NCI-H2029 (cell line): ENCODE results near the gene TAS2R1.

Source experiments
- DNase-seq: peaks from one replicate; lab custom pipeline; 2025; lab: John Stamatoyannopoulos, UW

TAS2R1 gene

GRCh38 chr5:9630251-9630650, at the start of gene TAS2R1:
TSS of gene TAS2R1 (minus strand) at chr5:9630351. CDS start at chr5:9630032, 319 bp downstream.
- DNase-seq = no peak

- DNase-seq = no peak
Measured at GRCh38 chr5:9670371-9670770, 40.2 kb upstream of the TAS2R1 start.

- DNase-seq = no peak
Measured at GRCh38 chr5:9667906-9668305, 37.8 kb upstream of the TAS2R1 start.

GRCh38 chr5:9663891-9664290, 33.7 kb upstream of the TAS2R1 start:
- no peak for DNase-seq

- DNase-seq = no peak
Measured at GRCh38 chr5:9661316-9662015, 31.3 kb upstream of the TAS2R1 start.

- no peak for DNase-seq
Measured at GRCh38 chr5:9658706-9659105, 28.6 kb upstream of the TAS2R1 start.

- DNase-seq = no peak
Measured at GRCh38 chr5:9657819-9658218, 27.7 kb upstream of the TAS2R1 start.

GRCh38 chr5:9655641-9656040, 25.5 kb upstream of the TAS2R1 start:
- no peak for DNase-seq

GRCh38 chr5:9654886-9655285, 24.7 kb upstream of the TAS2R1 start:
- no peak for DNase-seq

- no peak for DNase-seq
Measured at GRCh38 chr5:9653811-9654210, 23.7 kb upstream of the TAS2R1 start.

GRCh38 chr5:9653061-9653460, 22.9 kb upstream of the TAS2R1 start:
- DNase-seq = no peak

- DNase-seq = no peak
Measured at GRCh38 chr5:9652295-9652694, 22.1 kb upstream of the TAS2R1 start.

GRCh38 chr5:9646843-9647242, 16.7 kb upstream of the TAS2R1 start:
- no peak for DNase-seq

- no peak for DNase-seq
Measured at GRCh38 chr5:9644630-9645029, 14.5 kb upstream of the TAS2R1 start.

- DNase-seq = no peak
Measured at GRCh38 chr5:9642621-9643020, 12.5 kb upstream of the TAS2R1 start.

- DNase-seq = no peak
Measured at GRCh38 chr5:9641806-9642355, 11.7 kb upstream of the TAS2R1 start.

GRCh38 chr5:9632495-9632894, 2.3 kb upstream of the TAS2R1 start:
- no peak for DNase-seq

GRCh38 chr5:9627541-9627940, 2.6 kb downstream of the TAS2R1 start:
- no peak for DNase-seq

GRCh38 chr5:9626955-9627354, 3.2 kb downstream of the TAS2R1 start:
- DNase-seq = no peak

GRCh38 chr5:9625731-9626130, 4.4 kb downstream of the TAS2R1 start:
- no peak for DNase-seq

- DNase-seq = no peak
Measured at GRCh38 chr5:9625286-9625685, 4.9 kb downstream of the TAS2R1 start.

GRCh38 chr5:9624196-9624947, 5.8 kb downstream of the TAS2R1 start:
- DNase-seq = no peak

GRCh38 chr5:9623661-9624060, 6.5 kb downstream of the TAS2R1 start:
- DNase-seq = no peak
